Activated CD8-positive, alpha-beta memory T cell treated with anti-CD3 and anti-CD28 coated beads, Interleukin-2, amount 50 U/mL, for 1 hour (primary cell): ENCODE measurements around the gene INHBA.

ENCODE experiments used
- DNase-seq: peaks from one replicate; pipeline ENCODE4 v3.0.0-alpha.2; 2020; ENCODE audit errors: extremely low read depth

Gene INHBA

DNA sequence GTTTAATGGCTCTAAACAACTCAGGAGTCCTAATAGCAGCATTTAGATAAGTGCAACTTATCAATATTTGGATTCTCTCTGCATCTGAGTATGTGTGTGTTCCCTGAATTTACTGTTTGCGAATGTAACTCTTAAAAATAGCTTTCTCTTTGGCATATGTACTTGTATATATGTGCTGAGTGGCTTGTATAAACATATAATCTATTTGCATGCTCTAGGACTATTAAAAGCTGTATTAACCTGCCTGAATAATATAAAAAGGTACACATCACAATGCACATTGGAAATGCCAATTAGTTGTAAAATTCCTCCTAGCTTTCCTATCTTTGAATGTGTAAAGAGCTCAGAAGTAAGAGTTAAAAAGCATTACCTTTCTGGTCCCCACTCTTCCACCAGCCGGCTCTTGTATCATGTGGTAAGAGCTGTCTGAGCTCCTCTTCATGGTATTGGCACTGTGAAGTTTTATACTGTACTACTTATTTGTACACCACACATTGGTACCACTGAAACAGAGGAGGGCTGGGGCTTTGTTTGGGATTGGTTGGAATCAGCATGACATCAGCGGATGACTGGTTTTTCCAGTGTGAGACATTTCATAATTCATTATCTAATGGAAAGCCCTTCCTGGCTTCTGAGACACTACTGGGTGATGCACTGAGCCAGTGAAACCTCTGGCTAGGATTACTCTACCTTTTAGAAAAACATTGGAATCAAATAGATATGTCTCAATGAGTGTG, at the start of gene INHBA:
INHBA (minus strand) TSS at position 456 of the 737 bp plus-strand sequence. CDS start 2,716 bp downstream, outside the sequence.
- DNase-seq = no peak

DNA sequence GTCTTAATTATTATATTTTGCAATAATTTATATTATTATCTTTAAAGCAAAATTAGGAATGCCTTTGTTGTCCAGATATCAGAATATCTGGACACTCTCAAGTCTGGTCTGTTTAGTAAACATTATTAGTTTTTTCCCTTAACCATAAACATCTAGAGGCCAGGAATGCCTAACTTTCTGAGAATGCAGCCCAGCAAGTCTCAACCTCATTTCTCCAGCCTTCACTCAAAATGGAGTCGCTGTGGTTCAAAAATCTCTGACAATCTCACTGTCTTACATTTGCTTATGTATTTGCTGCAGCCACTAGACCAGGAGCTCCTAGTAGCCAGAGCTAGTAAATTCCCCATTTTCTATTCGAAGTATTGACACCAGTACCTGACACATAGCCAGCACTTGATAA, 49.7 kb upstream of the INHBA start:
- DNase-seq = no peak

DNA sequence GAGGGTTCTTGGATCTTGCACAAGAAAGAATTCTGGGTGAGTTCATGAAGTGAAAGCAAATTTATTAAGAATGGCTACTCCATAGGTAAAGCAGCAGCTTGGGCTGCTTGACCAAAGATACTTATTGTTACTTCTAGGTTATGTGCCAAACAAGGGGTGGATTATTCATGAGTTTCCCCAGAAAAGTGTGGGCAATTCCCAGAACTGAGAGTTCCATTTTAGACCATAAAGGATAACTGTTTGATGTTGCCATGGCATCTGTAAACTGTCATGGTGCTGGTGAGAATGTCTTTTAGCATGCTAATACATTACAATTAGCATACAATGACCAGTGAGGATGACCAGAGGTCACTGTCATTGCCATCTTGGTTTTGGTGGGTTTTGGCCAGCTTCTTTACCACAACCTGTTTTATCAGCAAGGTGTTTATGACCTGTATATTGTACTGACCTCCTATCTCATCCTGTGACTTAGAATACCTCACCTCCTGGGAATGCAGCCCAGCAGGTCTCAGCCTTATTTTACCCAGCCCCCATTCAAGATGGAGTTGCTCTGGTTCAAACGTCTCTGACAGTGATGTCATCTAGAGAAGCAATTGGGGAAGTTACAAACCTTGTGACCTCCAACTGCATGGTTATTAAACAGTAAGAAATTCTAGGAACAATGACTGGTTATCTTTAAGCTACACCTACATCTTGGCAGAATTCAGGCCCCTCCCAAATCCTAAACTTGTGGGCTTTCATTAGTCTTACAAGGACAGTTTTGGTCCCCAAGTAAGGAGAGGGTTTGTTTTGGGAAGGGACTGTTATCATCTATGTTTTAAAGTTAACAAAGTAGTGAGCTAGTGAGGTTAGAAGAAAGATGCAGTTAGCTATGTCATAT, 48.0 kb upstream of the INHBA start:
- no peak for DNase-seq

DNA sequence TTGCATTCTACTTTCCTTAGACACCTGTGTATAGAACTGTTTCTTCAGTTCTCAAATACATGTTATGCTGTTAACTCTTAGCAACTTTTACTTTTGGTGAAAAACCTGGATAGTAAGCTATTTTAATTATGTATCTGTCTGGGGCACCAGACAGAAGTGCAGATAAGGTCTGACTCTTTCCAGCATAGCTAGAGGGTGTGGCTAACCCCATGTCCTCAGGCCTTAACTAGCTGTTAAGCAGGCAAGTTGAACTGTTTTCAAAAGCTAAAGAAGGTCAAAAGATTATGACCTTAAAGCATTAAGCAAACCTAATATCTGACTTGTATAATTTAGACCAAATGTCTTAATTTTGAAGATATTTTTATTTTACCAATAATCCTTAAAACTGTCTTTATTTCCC, 45.1 kb upstream of the INHBA start:
- no peak for DNase-seq

DNA sequence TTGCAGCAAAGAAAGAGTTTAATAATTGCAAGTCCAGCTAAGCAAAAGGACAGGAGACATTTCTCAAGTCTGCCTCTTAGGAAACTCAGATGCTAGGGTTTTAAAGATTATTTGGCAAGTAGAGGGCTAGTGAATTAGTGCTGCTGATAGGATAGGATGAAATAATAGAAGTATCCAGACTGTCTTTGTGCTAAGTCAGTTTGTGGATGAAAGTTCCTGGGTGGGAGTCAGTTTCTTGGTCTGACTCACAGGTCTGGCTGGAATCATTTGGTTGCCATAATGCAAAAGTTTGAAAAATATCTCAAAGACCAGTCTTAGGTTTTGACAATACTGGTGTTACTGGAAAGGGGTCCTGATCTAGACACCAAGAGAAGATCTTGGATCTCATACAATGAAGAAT, 42.6 kb upstream of the INHBA start:
- DNase-seq = no peak

DNA sequence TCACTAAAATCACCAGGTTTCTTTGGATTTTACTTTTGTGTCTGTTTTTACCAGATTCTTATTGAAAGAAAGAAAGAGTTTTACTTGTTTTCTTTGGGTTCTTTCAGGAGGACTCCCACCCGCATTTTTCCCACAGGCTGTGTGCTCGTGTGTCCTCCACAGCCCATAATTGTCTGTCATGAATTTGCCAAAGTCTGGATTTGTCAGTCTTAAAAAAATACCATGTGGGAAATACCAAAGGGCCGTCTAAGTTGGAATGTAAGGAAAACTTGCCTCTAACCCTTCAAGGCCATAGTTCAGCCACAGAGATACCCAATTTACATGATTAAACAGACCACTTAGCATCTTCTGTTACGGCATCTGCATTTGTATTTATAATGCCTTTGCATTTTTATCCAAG, 41.3 kb upstream of the INHBA start:
- DNase-seq = no peak

DNA sequence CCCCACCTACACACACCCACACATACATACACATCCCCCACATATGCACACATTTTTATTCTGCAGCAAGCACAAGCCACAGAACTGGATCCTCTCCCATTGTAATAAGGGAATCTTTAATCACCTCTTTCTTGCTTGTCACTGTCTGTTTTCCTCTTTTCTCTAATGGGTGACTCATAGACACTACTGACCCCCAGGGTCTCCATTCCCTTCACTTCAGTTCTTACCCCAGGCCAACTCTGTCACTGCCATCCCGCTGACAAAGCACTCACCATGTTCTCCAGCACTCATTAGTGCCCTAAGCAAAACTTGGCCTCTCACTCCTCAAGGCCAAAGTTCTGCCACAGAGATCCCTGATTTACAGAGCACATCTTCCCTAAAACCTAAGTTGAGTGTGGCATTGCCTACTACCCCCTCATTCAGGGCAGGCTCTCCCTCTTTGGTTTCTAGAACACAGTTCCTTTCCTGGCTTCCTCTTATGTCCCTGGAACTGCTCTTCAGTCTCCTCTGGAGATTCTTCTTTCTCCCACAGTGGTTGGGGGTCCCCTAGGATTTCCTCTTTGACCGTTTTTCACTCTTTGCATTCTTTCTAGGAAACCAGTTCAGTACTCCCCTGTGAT, 39.6 kb upstream of the INHBA start:
- DNase-seq = no peak

DNA sequence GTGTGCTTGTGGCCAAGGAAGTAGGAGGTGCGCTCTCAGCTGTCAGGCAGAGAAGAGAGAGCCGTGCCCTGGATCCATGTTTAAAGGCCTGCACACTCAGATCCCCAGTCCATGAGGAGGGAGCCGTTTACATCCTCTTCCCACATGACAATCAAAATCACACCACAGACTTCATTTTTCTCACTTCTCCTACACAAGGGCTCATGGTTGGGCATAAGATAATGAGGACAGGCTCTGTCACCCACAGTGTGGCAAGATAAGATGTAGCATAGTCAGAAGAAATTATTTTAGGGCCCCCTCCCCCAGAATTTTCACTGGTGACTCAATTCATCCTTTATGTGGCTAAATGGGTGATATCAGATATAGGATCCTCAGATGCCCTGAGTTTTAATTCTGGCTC, 35.9 kb upstream of the INHBA start:
- no peak for DNase-seq

DNA sequence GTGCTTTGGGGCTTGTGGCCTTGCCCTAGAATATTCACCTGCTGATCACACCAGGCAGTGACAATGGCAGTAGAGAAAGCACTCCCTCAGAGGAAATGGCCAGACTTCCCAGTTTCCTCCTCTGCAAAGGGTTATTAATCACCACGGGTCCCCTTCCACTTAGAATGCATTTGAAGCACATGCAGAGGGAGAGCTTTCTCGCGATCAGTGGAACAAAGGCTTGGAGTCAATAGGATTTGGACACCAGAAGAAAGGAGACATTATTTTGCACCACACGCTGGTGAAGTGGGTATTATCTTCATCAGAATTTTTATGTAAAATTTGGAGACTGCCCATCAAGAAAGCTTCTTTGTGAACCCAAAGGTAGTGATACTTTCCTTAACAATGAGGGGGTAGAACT, 35.4 kb upstream of the INHBA start:
- no peak for DNase-seq

DNA sequence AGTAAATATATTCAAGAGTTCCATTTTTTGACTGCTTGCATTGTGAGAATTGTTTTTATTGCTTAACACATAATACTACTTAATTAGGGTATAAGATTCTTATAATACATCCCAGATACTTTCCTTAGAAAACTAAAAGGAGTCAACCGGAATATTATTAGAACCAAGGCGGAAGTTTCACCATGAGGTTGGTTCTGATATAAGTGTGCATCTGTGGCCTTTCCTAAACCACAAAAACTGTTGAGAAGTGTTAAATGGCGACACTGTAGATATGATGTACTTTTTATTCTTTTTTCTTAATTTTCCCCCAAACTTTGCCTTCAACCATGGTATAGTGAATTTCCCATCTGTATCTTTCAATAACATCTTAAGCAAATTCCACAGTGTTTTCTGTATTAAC, 32.3 kb upstream of the INHBA start:
- no peak for DNase-seq

DNA sequence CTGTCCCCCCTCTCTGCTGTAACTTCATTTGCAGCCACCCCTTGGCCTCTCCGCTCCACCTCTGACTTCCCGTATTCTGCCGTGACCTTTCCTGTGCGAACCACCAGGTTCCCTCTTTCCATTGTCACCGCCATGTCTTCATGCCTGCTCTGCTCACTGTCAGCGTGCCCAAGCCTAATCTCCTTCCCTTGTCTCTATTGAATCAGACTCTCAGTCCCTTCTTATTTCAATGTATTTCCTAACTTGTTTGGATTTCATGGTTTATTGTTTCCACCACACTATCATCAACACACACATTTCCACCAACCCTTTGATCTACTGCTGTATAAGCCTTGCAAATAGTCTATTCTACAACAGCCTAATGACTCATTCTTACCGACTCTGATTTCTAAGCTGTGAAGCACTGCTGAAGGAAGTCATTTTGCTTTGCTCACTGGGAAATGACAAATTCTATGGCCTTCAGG, 30.0 kb upstream of the INHBA start:
- no peak for DNase-seq

DNA sequence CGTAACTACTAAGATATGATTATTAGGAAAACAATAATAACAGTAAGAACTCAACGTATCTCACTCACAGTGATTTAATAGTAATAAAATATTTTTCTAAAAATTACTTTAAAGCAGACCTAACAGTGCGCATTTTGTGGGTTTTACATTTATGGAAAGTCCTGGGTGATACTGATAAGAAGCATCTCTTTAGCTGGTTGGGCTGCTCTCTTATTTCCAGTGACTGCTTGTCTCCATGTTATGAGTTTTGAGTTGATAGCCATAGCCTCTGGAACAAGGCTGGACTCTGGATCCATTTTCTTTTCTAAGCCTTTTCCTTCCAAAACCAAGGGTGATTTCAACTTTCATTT, 29.5 kb upstream of the INHBA start:
- no peak for DNase-seq

DNA sequence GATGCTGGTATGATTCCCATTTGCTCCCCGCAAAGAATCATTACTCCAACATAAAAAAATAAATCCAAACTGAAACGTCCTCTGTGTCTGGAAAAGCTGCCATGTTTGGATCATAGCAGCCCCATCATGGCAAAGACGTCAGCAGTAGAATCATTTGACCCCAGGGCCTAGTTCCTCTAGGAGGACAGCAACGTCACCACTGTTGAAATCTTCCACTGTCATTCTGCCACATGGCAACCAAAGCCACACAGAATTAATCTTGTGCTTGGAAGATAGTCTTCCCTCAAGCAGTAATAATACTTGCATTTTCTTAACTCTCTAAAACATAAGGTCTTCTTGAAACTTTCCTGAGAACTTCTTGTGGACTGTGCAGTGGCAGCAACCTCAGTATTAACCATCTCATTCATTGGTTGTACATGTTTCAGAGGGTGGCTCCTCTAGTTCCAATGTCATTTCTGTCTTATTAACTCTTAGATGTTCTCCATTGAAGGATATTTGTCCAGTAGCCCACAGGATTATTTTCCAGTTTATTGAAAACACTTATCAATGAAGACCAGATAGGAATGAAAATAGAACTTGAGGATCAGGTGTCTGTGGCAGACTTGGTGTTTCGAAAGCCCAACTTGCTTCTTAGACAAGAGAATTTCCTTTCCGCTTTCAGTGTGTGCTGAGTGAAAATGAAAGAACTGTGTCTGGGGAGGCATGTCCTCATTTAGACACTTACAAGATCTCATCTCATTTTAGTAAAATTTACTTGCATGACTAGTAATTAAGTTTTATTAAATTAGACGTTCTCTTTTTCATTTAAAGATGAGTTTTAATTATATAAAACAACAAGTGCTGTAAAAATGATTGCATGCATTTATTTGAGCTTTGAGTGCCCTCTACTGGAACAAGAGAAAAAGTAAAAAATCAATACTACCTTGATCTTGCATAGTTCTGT, 28.9 kb upstream of the INHBA start:
- no peak for DNase-seq

DNA sequence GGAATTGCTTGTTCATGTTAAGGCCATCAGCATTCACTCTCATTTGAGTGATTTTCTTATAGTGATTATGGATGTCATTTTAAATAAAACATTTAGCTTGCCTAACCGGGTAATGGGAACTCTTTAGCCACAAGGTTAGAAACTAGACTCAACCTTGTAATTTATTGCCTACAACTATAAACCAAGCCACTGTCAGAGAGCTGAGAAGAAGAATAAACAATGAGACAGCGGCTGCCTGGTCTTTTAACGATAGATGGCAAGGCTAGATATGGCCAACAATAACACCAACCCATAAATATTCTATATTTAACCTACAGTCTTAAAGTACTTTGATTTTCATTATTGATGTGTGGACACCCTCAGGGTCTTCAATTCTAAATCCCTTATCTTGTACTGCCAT, 27.8 kb upstream of the INHBA start:
- DNase-seq = no peak

DNA sequence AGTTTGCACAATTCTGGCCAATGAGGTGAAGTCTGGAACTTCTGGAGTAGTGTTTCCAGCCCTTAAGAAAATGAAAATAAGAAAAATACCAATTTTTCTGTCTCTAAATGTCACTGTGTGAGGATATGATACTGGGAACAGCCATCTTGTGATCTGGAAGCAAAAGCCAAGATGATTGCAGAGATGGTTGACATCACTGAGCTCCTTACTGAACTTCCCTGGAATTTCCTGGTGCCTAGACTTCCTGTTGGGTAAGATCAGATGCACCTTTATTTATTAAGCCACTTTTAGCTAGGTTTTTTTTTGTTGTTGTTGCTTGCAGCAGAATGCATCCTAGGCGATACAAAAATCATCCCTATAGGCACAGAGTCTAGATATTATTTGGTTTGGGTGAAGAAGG, 27.3 kb upstream of the INHBA start:
- no peak for DNase-seq

DNA sequence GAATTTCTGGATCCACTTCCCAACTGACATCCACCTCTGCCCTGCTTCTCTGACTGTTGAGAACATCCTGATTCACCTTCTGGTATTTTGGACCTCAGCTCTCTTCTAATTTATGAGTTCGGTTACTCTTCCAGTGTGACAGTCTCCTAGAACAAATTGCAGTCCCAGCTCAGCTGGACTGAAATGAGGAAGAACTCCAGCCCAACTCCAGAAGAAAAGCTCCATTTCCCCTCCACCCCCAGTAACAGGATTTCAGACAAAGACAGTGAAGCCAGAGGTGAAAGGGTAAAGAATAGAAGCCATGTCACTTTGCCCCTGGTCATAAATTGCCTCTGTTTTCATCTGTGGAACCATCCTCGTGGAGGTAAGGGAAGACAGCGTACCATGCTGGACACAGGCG, 26.2 kb upstream of the INHBA start:
- DNase-seq = no peak

DNA sequence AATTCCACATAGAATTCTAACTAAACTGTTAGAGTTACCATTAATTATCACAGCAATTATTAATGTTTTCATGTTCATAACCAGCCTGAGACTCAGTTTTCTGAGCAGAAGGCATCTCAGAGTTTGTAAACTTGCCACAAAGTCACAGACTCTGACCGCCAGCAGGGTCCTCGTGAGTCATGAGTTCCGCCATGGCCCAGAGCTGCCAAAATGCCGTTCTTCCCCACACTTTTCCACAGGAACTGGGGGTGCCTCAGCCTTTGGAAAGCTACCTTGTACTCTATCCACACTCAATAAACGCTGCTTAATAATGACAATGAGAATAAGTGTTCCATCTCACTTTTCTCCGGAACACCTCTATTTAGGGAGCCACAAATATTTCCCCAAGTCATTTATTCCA, 22.1 kb upstream of the INHBA start:
- DNase-seq = no peak

DNA sequence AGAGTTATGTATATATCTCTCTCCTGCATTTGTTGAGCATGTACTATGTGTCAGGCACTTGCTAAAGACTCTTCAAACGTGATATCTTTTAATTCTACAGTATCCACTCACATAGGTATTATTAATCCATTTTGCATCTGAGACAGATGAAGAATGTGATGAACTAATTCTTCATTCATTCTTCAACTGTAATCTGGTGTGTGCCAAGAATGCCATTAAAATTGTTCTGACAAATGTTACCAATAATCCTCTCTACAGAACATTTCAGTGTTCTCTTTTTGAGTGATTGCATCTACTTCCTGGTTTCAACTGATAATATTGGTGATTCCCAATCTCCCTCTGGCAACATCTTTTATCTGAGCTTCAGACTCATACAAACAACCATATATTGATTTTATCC, 18.0 kb upstream of the INHBA start:
- DNase-seq = no peak

DNA sequence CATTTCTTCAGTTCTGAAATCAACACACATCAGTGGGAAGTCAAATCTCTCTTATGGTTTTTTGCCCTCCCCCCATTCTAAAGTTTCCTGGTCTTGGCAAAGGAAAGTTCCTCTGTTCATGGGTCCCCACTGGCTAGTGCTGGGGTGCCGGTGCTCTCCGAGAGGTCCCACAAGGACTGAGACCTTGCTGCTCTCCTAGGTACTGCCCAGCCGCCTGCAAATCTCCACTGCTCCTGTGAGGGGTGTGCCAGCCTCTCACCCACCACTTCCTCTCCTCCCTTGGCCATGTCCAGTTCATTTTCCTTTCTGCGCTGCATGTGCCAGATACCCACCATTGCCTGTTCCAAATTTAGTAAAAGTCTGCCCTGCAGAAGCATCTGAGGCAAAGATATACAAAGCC, 17.2 kb upstream of the INHBA start:
- no peak for DNase-seq

DNA sequence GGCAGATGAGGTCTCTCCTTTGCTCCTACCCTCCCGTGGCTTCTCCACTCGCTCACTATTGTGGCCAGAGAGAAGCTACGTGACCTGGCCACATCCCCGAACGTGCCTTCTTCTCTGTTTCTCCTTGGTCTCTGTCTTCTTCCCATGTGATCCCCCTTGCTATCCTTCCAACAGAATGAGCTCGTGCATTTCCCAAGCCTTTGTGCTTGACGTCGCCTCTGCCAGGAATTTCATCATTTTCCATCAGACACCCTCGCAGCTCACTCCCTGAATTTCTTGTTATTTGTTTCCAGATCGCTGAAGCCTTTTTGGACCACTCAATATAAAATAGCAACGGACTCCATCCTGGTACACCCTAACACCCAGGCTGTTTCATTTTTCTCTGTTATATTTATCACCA, 13.8 kb upstream of the INHBA start:
- no peak for DNase-seq

DNA sequence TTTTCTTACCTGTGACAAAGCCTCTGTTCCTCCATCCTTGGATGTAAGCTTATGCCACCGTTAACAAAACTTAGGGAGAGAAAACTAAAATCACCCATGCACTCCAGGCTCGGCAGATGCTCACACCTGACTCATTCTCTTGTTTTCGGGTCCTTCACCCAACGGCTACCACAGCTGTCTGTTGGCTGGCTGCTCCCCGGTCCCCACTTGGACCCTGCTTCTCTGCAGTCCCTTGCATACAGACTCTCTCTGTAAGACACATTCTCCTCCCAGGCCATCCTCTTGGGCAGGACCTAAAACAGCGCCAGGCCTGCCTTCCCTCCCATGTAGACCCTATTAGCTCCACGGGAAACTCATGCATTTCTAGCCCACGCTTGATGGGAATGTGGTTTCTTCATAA, 12.1 kb upstream of the INHBA start:
- DNase-seq = no peak
